Measurements from ENCODE around the gene ACP5. TPM values are rescaled to one million over a fixed set of nuclear protein-coding genes. Genes with fewer than 3 reads are reported as not detected.

ACP5 gene
- total RNA-seq, 1 experiment from 2014 or later: 3.5 TPM

DNA sequence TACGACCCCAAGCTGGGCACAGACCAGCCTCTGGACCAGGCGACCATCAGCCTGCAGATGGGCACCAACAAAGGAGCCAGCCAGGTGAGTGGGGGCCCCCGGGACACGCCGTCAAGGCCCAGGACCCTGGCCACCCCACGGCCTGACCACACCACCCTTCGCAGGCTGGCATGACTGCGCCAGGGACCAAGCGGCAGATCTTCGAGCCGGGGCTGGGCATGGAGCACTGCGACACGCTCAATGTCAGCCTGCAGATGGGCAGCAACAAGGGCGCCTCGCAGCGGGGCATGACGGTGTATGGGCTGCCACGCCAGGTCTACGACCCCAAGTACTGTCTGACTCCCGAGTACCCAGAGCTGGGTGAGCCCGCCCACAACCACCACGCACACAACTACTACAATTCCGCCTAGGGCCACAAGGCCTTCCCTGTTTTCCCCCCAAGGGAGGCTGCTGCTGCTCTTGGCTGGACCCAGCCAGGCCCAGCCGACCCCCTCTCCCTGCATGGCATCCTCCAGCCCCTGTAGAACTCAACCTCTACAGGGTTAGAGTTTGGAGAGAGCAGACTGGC is 28.0 kb downstream of the ACP5 start:
- Histone ChIP-seq H3K36me3 (ENCODE audit: low read depth) (0 out of 2 replicates have a peak, but pooled peaks cover 9% of the 10 kb centered on the region), H3K9me2 (ENCODE audit: insufficient read depth) (no peaks in the 10 kb centered on the region), H3K27ac (no peak overlapping the region), H3K4me2 (no peak overlapping the region), H3F3A (ENCODE audit: insufficient read depth, low read depth) (peaks cover 7% of the 10 kb centered on the region; the same call in 1 of the 2 replicates), H3K9me3 (ENCODE audit: insufficient read depth, low read depth) (no peaks in the 10 kb centered on the region), H3K4me1 (replicated peaks; ENCODE audit: insufficient read depth) (no peaks in the 10 kb centered on the region), H3K27me3 (ENCODE audit: insufficient read depth, low read depth) (no peaks in the 10 kb centered on the region), H2AFZ (no peak overlapping the region), H3K4me3 (no peak overlapping the region), H3K79me2 (ENCODE audit: low read depth) (no peaks in the 10 kb centered on the region), H4K20me1 (ENCODE audit: insufficient read depth) (no peaks in the 10 kb centered on the region)
- CTCF ChIA-PET: no interaction called here
- BruUV-seq (replicated peaks): no TSS peak
- intact Hi-C loops (cut with micrococcal nuclease; ENCODE audit: unreplicated experiment): no loop called here
- TF ChIP-seq, protein P1, sequence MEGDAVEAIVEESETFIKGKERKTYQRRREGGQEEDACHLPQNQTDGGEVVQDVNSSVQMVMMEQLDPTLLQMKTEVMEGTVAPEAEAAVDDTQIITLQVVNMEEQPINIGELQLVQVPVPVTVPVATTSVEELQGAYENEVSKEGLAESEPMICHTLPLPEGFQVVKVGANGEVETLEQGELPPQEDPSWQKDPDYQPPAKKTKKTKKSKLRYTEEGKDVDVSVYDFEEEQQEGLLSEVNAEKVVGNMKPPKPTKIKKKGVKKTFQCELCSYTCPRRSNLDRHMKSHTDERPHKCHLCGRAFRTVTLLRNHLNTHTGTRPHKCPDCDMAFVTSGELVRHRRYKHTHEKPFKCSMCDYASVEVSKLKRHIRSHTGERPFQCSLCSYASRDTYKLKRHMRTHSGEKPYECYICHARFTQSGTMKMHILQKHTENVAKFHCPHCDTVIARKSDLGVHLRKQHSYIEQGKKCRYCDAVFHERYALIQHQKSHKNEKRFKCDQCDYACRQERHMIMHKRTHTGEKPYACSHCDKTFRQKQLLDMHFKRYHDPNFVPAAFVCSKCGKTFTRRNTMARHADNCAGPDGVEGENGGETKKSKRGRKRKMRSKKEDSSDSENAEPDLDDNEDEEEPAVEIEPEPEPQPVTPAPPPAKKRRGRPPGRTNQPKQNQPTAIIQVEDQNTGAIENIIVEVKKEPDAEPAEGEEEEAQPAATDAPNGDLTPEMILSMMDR (conservative IDR thresholded peaks at IDR 0.05): no peak
- no peak for TF ChIP-seq EZH2 (IDR thresholded peaks at IDR 0.05; ENCODE audit: low read depth)
- POLR2A ChIA-PET (ENCODE audit: unreplicated experiment): no interaction called here
- DNase-seq: no peak

DNA sequence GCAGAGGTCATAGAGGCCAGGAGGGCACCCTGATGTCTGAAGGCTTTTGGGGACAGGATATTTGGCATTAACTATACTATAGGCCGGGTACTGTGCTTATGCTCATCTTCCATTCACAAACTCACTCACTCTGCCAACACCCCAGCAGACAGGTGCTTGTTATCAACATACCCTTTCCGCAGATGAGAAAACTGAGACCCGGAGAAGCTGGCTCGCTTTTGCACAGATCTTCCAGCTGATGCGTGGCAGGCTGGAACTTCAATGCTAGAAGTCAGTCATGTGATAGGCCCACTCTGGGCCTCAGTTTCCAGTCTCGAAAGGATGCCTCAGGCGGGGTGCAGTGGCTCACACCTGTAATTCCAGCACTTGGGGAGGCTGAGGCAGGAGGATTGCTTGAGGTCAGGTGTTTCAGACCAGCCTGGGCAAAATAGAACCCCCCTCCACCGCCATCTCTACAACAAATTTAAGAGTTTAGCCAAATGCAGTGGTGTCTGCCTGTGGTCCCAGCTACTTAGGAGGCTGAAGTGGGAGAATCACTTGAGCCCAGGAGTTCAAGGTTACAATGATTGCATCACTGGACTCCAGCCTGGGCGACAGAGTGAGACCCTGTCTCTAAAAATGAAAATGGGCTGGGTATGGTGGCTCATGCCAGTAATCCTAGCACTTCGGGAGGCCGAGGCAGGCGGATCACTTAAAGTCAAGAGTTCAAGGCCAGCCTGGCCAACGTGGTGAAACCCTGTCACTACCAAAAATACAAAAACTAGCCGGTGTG is 29.3 kb downstream of the ACP5 start:
- ChIA-PET CTCF (no interaction called here), POLR2A (ENCODE audit: unreplicated experiment) (no interaction called here)
- Histone ChIP-seq H3K9me2 (ENCODE audit: insufficient read depth) (no peaks in the 10 kb centered on the region), H3K9me3 (ENCODE audit: insufficient read depth, low read depth) (no peaks in the 10 kb centered on the region), H4K20me1 (ENCODE audit: insufficient read depth) (no peaks in the 10 kb centered on the region), H3K4me2 (no peak overlapping the region), H3F3A (ENCODE audit: insufficient read depth, low read depth) (peaks cover 7% of the 10 kb centered on the region; the same call in 1 of the 2 replicates), H3K4me3 (no peak overlapping the region), H3K27me3 (ENCODE audit: insufficient read depth, low read depth) (no peaks in the 10 kb centered on the region), H3K27ac (no peak overlapping the region), H3K4me1 (replicated peaks; ENCODE audit: insufficient read depth) (no peaks in the 10 kb centered on the region), H3K79me2 (ENCODE audit: low read depth) (no peaks in the 10 kb centered on the region), H3K36me3 (ENCODE audit: low read depth) (0 out of 2 replicates have a peak, but pooled peaks cover 4% of the 10 kb centered on the region), H2AFZ (no peak overlapping the region)
- TF ChIP-seq, protein P1 (conservative IDR thresholded peaks at IDR 0.05): no peak
- TF ChIP-seq EZH2 (IDR thresholded peaks at IDR 0.05; ENCODE audit: low read depth): no peak
- BruUV-seq (replicated peaks): no TSS peak
- DNase-seq: no peak
- intact Hi-C loops (cut with micrococcal nuclease; ENCODE audit: unreplicated experiment): no loop called here

GRCh38 chr19:11541238-11541637 is 36.2 kb downstream of the ACP5 start:
- DNase-seq: no peak
- Histone ChIP-seq H3F3A (ENCODE audit: insufficient read depth, low read depth) (peaks cover 21% of the 10 kb centered on the region; the same call in 1 of the 2 replicates), H3K27ac (no peak overlapping the region), H3K9me2 (ENCODE audit: insufficient read depth) (no peaks in the 10 kb centered on the region), H4K20me1 (ENCODE audit: insufficient read depth) (no peaks in the 10 kb centered on the region), H2AFZ (no peak overlapping the region), H3K9me3 (ENCODE audit: insufficient read depth, low read depth) (no peaks in the 10 kb centered on the region), H3K36me3 (ENCODE audit: low read depth) (no peaks in the 10 kb centered on the region), H3K79me2 (ENCODE audit: low read depth) (no peaks in the 10 kb centered on the region), H3K27me3 (ENCODE audit: insufficient read depth, low read depth) (no peaks in the 10 kb centered on the region), H3K4me3 (no peak overlapping the region), H3K4me2 (no peak overlapping the region), H3K4me1 (replicated peaks; ENCODE audit: insufficient read depth) (no peaks in the 10 kb centered on the region)
- BruUV-seq (replicated peaks): no TSS peak
- no peak for TF ChIP-seq EZH2 (IDR thresholded peaks at IDR 0.05; ENCODE audit: low read depth)
- TF ChIP-seq, protein P1 (conservative IDR thresholded peaks at IDR 0.05): no peak
- ChIA-PET CTCF (no interaction called here), POLR2A (ENCODE audit: unreplicated experiment) (no interaction called here)
- intact Hi-C loops (cut with micrococcal nuclease; ENCODE audit: unreplicated experiment): no loop called here

All from PC-9 (cell line).